Measurements from ENCODE around the gene YPEL2. TPM values are rescaled to one million over a fixed set of nuclear protein-coding genes. Genes with fewer than 3 reads are reported as not detected.

The YPEL2 gene
- polyA plus RNA-seq, 3 donors: 21.5 to 63.1 (median 25.1) TPM

DNA sequence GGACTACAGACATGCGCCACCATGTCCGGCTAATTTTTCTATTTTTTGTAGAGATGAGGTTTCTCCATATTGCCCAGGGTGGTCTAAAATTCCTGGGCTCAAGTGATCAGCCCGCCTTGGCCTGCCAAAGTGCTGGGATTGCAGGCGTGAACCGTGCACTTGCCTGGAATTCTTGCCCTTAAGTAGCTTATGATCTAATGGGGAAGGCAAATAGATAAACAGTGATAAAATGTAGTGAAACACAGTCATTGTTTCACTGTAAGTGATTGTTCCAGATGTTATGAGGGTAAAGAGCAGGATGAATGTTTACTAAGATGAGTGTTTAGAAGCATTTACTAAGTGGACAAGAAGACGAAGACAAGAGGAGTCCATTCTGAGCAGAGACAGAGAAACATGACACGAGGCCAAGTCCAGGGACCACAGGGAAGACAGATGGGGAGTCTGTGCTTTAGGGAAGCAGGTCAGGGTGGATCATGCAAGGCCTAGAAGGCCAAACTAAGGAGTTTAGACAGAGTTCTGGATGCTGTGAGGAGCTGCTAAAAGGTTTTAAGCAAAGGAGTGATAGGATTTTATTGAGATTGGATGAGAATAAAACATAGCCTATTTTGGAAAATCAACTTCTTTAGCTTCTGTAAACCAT is 36.9 kb downstream of the YPEL2 start:
- Mint-ChIP-seq H3K36me3 (peaks cover 36 to 48% of the 10 kb centered on the region in 2 donors), H3K27ac (peak overlapping the region in 3 of 7 donors; percentile 5 to 39 (median 37)), H3K27me3 (ENCODE audit: low read depth in 3 of 3) (no peaks in the 10 kb centered on the region), H3K9me3 (no peaks in the 10 kb centered on the region), H3K4me1 (peaks cover 77% of the 10 kb centered on the region), H3K4me3 (no peak overlapping the region)
- TF ChIP-seq, protein P1, sequence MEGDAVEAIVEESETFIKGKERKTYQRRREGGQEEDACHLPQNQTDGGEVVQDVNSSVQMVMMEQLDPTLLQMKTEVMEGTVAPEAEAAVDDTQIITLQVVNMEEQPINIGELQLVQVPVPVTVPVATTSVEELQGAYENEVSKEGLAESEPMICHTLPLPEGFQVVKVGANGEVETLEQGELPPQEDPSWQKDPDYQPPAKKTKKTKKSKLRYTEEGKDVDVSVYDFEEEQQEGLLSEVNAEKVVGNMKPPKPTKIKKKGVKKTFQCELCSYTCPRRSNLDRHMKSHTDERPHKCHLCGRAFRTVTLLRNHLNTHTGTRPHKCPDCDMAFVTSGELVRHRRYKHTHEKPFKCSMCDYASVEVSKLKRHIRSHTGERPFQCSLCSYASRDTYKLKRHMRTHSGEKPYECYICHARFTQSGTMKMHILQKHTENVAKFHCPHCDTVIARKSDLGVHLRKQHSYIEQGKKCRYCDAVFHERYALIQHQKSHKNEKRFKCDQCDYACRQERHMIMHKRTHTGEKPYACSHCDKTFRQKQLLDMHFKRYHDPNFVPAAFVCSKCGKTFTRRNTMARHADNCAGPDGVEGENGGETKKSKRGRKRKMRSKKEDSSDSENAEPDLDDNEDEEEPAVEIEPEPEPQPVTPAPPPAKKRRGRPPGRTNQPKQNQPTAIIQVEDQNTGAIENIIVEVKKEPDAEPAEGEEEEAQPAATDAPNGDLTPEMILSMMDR (IDR thresholded peaks at IDR 0.05): no peak
- Histone ChIP-seq H3K4me3 (replicated peaks in 1 of 3; ENCODE audit: low read depth in 2 of 3, low read length in 3 of 3) (no peak overlapping the region), H3K79me2 (ENCODE audit: insufficient read depth, low read length) (peaks cover 85% of the 10 kb centered on the region), H3K9ac (ENCODE audit: insufficient read depth, low read length, poor library complexity, severe bottlenecking) (no peak overlapping the region), H3K4me1 (ENCODE audit: control insufficient read depth in 1 of 2, insufficient read depth in 2 of 2, low read length in 2 of 2) (peaks cover 59 to 76% of the 10 kb centered on the region in 2 donors), H4K20me1 (ENCODE audit: insufficient read depth, low read length) (peaks cover 66% of the 10 kb centered on the region), H3K4me2 (replicated peaks; ENCODE audit: extremely low read depth, low read length, poor library complexity, severe bottlenecking) (no peak overlapping the region), H3K27me3 (ENCODE audit: control insufficient read depth in 2 of 2, insufficient read depth in 2 of 2, low read length in 2 of 2) (no peaks in the 10 kb centered on the region), H3K9me3 (replicated peaks in 1 of 2; ENCODE audit: control insufficient read depth in 1 of 2, insufficient read depth in 1 of 2, low read length in 2 of 2) (no peaks in the 10 kb centered on the region), H3K36me3 (replicated peaks in 1 of 2; ENCODE audit: control insufficient read depth in 1 of 2, insufficient read depth in 2 of 2, low read length in 2 of 2) (peaks cover 4 to 12% of the 10 kb centered on the region in 2 donors), H3K27ac (ENCODE audit: low read depth in 1 of 2, low read length in 2 of 2) (peak overlapping the region in 1 of 2 donors; percentile 43), H2AFZ (ENCODE audit: insufficient read depth, low read depth, low read length, poor library complexity, severe bottlenecking) (no peak overlapping the region)
- no peak for DNase-seq
- intact Hi-C loops (cut with micrococcal nuclease): no loop called here
- 95% methylated on average over 7 of the region's 7 CpGs for WGBS (ENCODE audit: insufficient coverage)

DNA sequence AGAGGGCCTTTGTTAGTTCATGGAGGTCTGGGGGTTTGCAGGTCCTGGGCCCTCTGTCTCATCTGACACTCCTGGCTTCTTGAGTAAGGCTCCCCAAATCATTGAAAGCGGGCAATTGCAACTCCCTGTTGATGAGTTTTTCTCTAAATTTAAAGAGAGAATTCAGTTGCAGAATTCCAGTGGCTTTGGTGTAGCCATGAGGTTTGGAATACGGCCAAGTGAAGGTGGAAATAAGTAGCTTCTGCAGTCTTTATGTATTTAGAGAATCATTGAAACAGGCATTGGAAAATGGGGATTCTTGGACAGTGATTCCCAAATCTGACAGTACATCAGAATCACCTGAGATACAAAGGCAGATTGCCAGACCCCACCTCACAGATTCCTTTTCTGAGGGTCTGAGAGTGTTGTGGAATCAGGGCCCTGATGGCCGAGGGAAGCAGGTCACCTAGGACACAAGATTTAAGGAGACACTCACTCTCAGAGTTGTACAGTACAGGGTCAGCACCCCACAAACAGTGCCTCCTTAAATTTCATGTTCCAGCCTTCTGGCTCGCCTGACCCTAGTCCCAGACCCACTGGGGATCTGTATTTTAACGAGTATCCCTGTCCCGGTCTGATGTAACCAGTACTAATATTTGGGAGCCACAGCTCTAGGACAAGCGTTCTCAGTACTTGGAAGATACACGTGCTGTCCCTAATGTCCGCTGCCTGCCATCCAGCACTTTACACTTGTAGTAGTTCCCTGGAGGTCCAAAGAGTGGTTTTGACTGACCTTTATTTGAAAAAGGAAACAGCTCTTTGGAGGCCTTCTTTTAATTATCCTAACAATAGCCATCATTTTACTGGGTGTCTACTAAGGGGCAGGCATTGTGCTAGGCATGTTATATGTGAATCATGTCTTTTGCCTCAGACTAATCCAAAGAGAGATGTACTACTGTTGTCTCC is 37.8 kb downstream of the YPEL2 start:
- intact Hi-C loops (cut with micrococcal nuclease): no loop called here
- H3K4me3 Mint-ChIP-seq: no peak overlapping the region
- peaks cover 31 to 39% of the 10 kb centered on the region in 2 donors for H3K36me3 Mint-ChIP-seq
- H3K9me3 Mint-ChIP-seq: no peaks in the 10 kb centered on the region
- Histone ChIP-seq H3K9ac (ENCODE audit: insufficient read depth, low read length, poor library complexity, severe bottlenecking) (no peak overlapping the region), H3K4me3 (replicated peaks in 1 of 3; ENCODE audit: low read depth in 2 of 3, low read length in 3 of 3) (no peak overlapping the region), H3K9me3 (replicated peaks in 1 of 2; ENCODE audit: control insufficient read depth in 1 of 2, insufficient read depth in 1 of 2, low read length in 2 of 2) (no peaks in the 10 kb centered on the region), H3K27ac (ENCODE audit: low read depth in 1 of 2, low read length in 2 of 2) (peak overlapping the region in 1 of 2 donors; percentile 43), H3K79me2 (ENCODE audit: insufficient read depth, low read length) (peaks cover 77% of the 10 kb centered on the region), H3K4me2 (replicated peaks; ENCODE audit: extremely low read depth, low read length, poor library complexity, severe bottlenecking) (no peak overlapping the region), H3K36me3 (replicated peaks in 1 of 2; ENCODE audit: control insufficient read depth in 1 of 2, insufficient read depth in 2 of 2, low read length in 2 of 2) (peaks cover 0 to 3% of the 10 kb centered on the region in 2 donors), H4K20me1 (ENCODE audit: insufficient read depth, low read length) (peaks cover 57% of the 10 kb centered on the region), H3K4me1 (ENCODE audit: control insufficient read depth in 1 of 2, insufficient read depth in 2 of 2, low read length in 2 of 2) (peaks cover 69 to 86% of the 10 kb centered on the region in 2 donors), H2AFZ (ENCODE audit: insufficient read depth, low read depth, low read length, poor library complexity, severe bottlenecking) (no peak overlapping the region), H3K27me3 (ENCODE audit: control insufficient read depth in 2 of 2, insufficient read depth in 2 of 2, low read length in 2 of 2) (no peaks in the 10 kb centered on the region)
- H3K4me1 Mint-ChIP-seq: peaks cover 85% of the 10 kb centered on the region
- no peak for DNase-seq
- peak overlapping the region in 2 of 7 donors; percentile 15 to 58 for H3K27ac Mint-ChIP-seq
- TF ChIP-seq, protein P1 (IDR thresholded peaks at IDR 0.05): no peak
- H3K27me3 Mint-ChIP-seq (ENCODE audit: low read depth in 3 of 3): no peaks in the 10 kb centered on the region
- WGBS (ENCODE audit: insufficient coverage): 87% methylated on average over 5 of the region's 9 CpGs

Measured in CD14-positive monocyte (primary cell).